Testis (tissue), 3 donors: ENCODE data around the gene THSD4. TPM values are rescaled to one million over a fixed set of nuclear protein-coding genes. Genes with fewer than 3 reads are reported as not detected.

Experiments used
- DNase-seq: peaks from one replicate; pipeline ENCODE4 v3.0.0-alpha.2; 2019
- H3K27ac ChIP-seq, 2 donors: fragments of 200-600 bp; sonication (generic); one replicate each; pipeline ENCODE4 v1.5.1; 2019
- H3K27me3 ChIP-seq: fragments of 200-600 bp; sonication (generic); one replicate; pipeline ENCODE4 v1.5.1; 2019
- H3K36me3 ChIP-seq: fragments of 200-600 bp; sonication (generic); one replicate; pipeline ENCODE4 v1.5.1; 2017; ENCODE audit warnings: low read depth; ENCODE audit errors: missing control alignments
- H3K4me1 ChIP-seq: fragments of 200-600 bp; sonication (generic); one replicate; pipeline ENCODE4 v1.5.1; 2019
- H3K4me3 ChIP-seq, 2 donors: fragments of 200-600 bp; sonication (generic); one replicate each; pipeline ENCODE4 v1.5.1; 2017 to 2019
- H3K9me3 ChIP-seq: fragments of 200-600 bp; sonication (generic); one replicate; pipeline ENCODE4 v1.5.1; 2017
- POLR2A ChIP-seq: fragments of 450-650 bp; IDR thresholded peaks from one replicate; pipeline ENCODE4 v1.6.1; 2017; ENCODE audit warnings: antibody characterized with exemption, mild to moderate bottlenecking, moderate library complexity
- WGBS, 2 donors: methylation state at CpG; one replicate each; pipeline ENCODE4 v1.1.5; 2018; 5-methylcytosine and 5-hydroxymethylcytosine counted together
- intact Hi-C: fragments of 100-400 bp; cut with DNase I; formaldehyde crosslinking; loops from one replicate; pipeline ENCODE4 v1.15.1; 2023; ENCODE audit warnings: low total_unique reads
- polyA plus RNA-seq: library from polyadenylated mRNA; stranded (reverse); fragments of 350-450 nt; fragmentation: Illumina TruSeq; extraction: RNeasy Lipid Tissue Mini Kit (QIAGEN cat#74804); gene quantifications from one replicate; pipeline ENCODE4 v1.2.3, GENCODE V29; 2014; ENCODE audit warnings: low read depth, low replicate concordance; ENCODE audit not compliant: insufficient read depth
- total RNA-seq, 2 donors: library from RNA; depleted of rRNA; stranded (reverse); fragments of >200 nt; gene quantifications; one replicate each; pipeline ENCODE4 v1.2.3, GENCODE V29; 2016
- TF ChIP-seq, protein P1 (sequence below), 3 experiments: fragments of 450-650 bp in 2 of 3; fragments of 200-600 bp in 1 of 3; sonication (generic) in 1 of 3; IDR thresholded peaks; one replicate each; pipeline ENCODE4 v1.5.1; 2016 to 2019; ENCODE audit warnings: antibody characterized with exemption in 3 of 3, mild to moderate bottlenecking in 2 of 3, moderate library complexity in 1 of 3

Gene THSD4
- total and polyA plus RNA-seq, 3 donors from 2014 or later: 14.3 to 21.5 (median 18.2) TPM

- 93% methylated on average over 5 of the region's 5 CpGs for WGBS, 2 donors
- no peak for TF ChIP-seq POLR2A
- TF ChIP-seq, protein P1, sequence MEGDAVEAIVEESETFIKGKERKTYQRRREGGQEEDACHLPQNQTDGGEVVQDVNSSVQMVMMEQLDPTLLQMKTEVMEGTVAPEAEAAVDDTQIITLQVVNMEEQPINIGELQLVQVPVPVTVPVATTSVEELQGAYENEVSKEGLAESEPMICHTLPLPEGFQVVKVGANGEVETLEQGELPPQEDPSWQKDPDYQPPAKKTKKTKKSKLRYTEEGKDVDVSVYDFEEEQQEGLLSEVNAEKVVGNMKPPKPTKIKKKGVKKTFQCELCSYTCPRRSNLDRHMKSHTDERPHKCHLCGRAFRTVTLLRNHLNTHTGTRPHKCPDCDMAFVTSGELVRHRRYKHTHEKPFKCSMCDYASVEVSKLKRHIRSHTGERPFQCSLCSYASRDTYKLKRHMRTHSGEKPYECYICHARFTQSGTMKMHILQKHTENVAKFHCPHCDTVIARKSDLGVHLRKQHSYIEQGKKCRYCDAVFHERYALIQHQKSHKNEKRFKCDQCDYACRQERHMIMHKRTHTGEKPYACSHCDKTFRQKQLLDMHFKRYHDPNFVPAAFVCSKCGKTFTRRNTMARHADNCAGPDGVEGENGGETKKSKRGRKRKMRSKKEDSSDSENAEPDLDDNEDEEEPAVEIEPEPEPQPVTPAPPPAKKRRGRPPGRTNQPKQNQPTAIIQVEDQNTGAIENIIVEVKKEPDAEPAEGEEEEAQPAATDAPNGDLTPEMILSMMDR (IDR thresholded peaks at IDR 0.05): no peak
- Histone ChIP-seq H3K36me3 (no peaks in the 10 kb centered on the region), H3K4me1 (no peaks in the 10 kb centered on the region), H3K4me3 (no peak overlapping the region), H3K9me3 (no peaks in the 10 kb centered on the region), H3K27me3 (no peaks in the 10 kb centered on the region), H3K27ac (no peak overlapping the region)
- no peak for DNase-seq
- intact Hi-C loops: no loop called here
Measured at GRCh38 chr15:71538181-71538580, 422.9 kb downstream of the THSD4 start.

DNA sequence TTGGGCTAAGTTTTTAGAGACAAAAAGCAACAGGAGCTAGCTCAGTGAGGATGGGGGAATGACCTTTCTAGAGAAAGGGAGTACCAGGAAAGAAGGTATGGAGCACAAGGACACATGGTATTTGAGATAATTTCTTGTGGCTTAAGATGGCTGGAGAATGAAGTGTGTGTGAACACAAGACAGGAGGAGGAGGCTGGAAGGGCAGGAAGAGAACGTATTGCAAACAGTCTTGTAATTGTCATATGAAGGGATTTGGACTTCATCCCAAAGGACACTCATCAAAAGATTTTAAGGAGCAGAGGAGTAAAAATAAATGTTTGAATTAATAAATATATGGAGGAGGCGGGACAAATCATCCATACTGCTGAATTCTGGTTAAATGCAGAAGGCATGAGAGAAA is 426.5 kb downstream of the THSD4 start:
- DNase-seq: no peak
- intact Hi-C loops: no loop called here

GRCh38 chr15:71542836-71543235 is 427.6 kb downstream of the THSD4 start:
- Histone ChIP-seq H3K9me3 (no peaks in the 10 kb centered on the region), H3K27me3 (no peaks in the 10 kb centered on the region), H3K27ac (no peak overlapping the region), H3K4me3 (no peak overlapping the region), H3K36me3 (no peaks in the 10 kb centered on the region), H3K4me1 (no peaks in the 10 kb centered on the region)
- TF ChIP-seq, protein P1 (IDR thresholded peaks at IDR 0.05): no peak
- TF ChIP-seq POLR2A: no peak
- no peak for DNase-seq
- intact Hi-C loops: no loop called here

More for the DNA sequence above, 426.5 kb downstream of the THSD4 start:
- TF ChIP-seq, protein P1 (IDR thresholded peaks at IDR 0.05): no peak
- TF ChIP-seq POLR2A: no peak
- Histone ChIP-seq H3K36me3 (no peaks in the 10 kb centered on the region), H3K27me3 (no peaks in the 10 kb centered on the region), H3K27ac (no peak overlapping the region), H3K9me3 (no peaks in the 10 kb centered on the region), H3K4me3 (no peak overlapping the region), H3K4me1 (no peaks in the 10 kb centered on the region)
- 73 to 74% methylated on average over 2 of the region's 2 CpGs for WGBS, 2 donors

DNA sequence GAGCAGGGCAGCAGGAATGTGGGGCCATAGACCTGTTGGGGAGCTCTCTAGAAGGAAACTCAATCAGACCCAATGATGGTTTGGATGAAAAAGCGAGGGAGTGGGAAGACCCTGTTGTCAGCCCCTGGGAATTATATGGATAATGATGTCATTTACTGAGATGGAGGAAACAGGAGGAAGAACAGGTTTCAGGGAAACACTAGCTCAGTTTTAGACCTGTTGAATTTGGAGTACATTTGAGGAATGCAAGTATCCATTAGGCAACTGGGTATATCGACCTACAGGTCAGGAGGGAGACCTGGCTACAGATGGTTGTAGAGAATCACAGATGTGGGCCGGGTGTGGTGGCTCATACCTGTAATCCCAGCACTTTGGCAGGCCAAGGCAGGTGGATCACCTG is 428.1 kb downstream of the THSD4 start:
- DNase-seq: no peak
- Histone ChIP-seq H3K9me3 (no peaks in the 10 kb centered on the region), H3K4me1 (no peaks in the 10 kb centered on the region), H3K4me3 (no peak overlapping the region), H3K36me3 (no peaks in the 10 kb centered on the region), H3K27me3 (no peaks in the 10 kb centered on the region), H3K27ac (no peak overlapping the region)
- WGBS, 2 donors: 93 to 96% methylated on average over 3 of the region's 3 CpGs
- TF ChIP-seq, protein P1 (IDR thresholded peaks at IDR 0.05): no peak
- no peak for TF ChIP-seq POLR2A
- intact Hi-C loops: no loop called here

DNA sequence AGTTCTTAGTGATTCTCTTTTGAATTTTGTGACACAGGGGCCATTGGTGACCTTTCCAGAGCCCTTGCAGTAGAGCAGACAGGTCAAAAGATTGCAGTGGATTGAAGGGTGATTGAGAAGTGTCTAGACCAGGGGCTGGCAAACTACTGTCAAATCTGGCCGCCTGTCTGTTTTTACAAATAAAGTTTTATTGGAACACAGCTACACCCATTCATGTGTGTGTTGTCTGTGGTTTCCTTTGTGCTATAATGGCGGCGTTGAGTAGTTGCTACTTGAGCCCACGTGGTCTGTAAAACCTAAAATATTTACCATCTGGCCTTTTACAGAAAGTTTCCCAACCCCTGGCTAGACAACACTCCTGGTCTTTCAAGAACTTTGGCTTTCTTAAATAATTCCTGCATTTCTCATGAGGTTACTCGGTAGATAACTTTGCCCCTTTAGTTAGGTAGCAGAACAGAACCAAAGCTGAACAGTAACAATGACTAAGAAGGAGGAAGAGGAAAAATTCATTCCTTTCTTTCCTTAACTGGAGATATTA is 430.0 kb downstream of the THSD4 start:
- WGBS, 2 donors: 65 to 69% methylated on average over 5 of the region's 5 CpGs
- TF ChIP-seq POLR2A: no peak
- Histone ChIP-seq H3K4me3 (no peak overlapping the region), H3K36me3 (no peaks in the 10 kb centered on the region), H3K4me1 (no peaks in the 10 kb centered on the region), H3K9me3 (no peaks in the 10 kb centered on the region), H3K27ac (no peak overlapping the region), H3K27me3 (no peaks in the 10 kb centered on the region)
- DNase-seq: no peak
- intact Hi-C loops: no loop called here
